ENCODE data around the gene CXCR6. TPM values are rescaled to one million over a fixed set of nuclear protein-coding genes. Genes with fewer than 3 reads are reported as not detected.

CXCR6 gene
- total RNA-seq, 1 experiment from 2014 or later: not detected

DNA sequence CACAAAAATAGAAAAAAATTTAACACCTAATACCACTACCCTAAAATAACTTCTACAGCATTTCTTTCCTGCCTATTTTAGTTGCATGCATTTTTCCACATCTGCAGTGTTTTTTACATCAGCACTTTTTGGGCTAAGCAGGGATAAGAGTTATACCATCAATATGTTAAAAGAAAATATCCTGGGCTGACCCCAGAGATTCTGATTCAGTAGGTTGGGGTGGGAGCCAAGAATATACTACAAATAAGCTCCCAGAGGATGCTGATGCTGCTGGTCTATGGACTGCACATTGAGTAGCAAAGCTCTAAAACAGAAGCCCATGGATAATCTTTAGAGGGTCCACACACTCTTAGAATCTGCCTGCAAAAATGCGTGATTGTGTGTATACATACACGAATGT lies 37.6 kb downstream of the CXCR6 start:
- Mint-ChIP-seq H3K27ac (no peak overlapping the region), H3K36me3 (peaks cover 67% of the 10 kb centered on the region), H3K4me1 (no peaks in the 10 kb centered on the region), H3K27me3 (ENCODE audit: low read depth) (no peaks in the 10 kb centered on the region), H3K4me3 (no peak overlapping the region), H3K9me3 (no peaks in the 10 kb centered on the region)
- ATAC-seq (no peak), DNase-seq (ENCODE audit: low spot score) (no peak)
- POLR2A ChIA-PET: no interaction called here
- TF ChIP-seq ZNF396 (CRISPR knock-in tag; IDR thresholded peaks at IDR 0.05; ENCODE audit: borderline replicate concordance) (no peak), HMGA2 (CRISPR knock-in tag; IDR thresholded peaks at IDR 0.05) (no peak), TEAD4 (CRISPR knock-in tag; IDR thresholded peaks at IDR 0.05) (no peak), GABPB1 (CRISPR knock-in tag; IDR thresholded peaks at IDR 0.05) (no peak), ZBTB21 (CRISPR knock-in tag; IDR thresholded peaks at IDR 0.05; ENCODE audit: borderline replicate concordance) (no peak), E2F1 (CRISPR knock-in tag; IDR thresholded peaks at IDR 0.05) (no peak), ARID4B (CRISPR knock-in tag; IDR thresholded peaks at IDR 0.05; ENCODE audit: borderline replicate concordance) (no peak), CDX4 (CRISPR knock-in tag; IDR thresholded peaks at IDR 0.05; ENCODE audit: borderline replicate concordance) (no peak), JUN (CRISPR knock-in tag; IDR thresholded peaks at IDR 0.05) (no peak), AFF4 (CRISPR knock-in tag; IDR thresholded peaks at IDR 0.05; ENCODE audit: borderline replicate concordance) (no peak), SMAD3 (CRISPR knock-in tag; IDR thresholded peaks at IDR 0.05; ENCODE audit: borderline replicate concordance) (no peak), USF2 (CRISPR knock-in tag; IDR thresholded peaks at IDR 0.05) (no peak), SMAD4 (CRISPR knock-in tag; IDR thresholded peaks at IDR 0.05) (no peak), ZNF121 (CRISPR knock-in tag; IDR thresholded peaks at IDR 0.05) (no peak), FOXJ3 (CRISPR knock-in tag; IDR thresholded peaks at IDR 0.05; ENCODE audit: borderline replicate concordance) (no peak), ZNF416 (CRISPR knock-in tag; IDR thresholded peaks at IDR 0.05) (no peak)
- TF ChIP-seq, protein P1, sequence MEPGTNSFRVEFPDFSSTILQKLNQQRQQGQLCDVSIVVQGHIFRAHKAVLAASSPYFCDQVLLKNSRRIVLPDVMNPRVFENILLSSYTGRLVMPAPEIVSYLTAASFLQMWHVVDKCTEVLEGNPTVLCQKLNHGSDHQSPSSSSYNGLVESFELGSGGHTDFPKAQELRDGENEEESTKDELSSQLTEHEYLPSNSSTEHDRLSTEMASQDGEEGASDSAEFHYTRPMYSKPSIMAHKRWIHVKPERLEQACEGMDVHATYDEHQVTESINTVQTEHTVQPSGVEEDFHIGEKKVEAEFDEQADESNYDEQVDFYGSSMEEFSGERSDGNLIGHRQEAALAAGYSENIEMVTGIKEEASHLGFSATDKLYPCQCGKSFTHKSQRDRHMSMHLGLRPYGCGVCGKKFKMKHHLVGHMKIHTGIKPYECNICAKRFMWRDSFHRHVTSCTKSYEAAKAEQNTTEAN (CRISPR knock-in tag; IDR thresholded peaks at IDR 0.05): no peak
- TF ChIP-seq, protein P2, sequence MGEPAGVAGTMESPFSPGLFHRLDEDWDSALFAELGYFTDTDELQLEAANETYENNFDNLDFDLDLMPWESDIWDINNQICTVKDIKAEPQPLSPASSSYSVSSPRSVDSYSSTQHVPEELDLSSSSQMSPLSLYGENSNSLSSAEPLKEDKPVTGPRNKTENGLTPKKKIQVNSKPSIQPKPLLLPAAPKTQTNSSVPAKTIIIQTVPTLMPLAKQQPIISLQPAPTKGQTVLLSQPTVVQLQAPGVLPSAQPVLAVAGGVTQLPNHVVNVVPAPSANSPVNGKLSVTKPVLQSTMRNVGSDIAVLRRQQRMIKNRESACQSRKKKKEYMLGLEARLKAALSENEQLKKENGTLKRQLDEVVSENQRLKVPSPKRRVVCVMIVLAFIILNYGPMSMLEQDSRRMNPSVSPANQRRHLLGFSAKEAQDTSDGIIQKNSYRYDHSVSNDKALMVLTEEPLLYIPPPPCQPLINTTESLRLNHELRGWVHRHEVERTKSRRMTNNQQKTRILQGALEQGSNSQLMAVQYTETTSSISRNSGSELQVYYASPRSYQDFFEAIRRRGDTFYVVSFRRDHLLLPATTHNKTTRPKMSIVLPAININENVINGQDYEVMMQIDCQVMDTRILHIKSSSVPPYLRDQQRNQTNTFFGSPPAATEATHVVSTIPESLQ (CRISPR knock-in tag; IDR thresholded peaks at IDR 0.05): no peak
- CTCF ChIA-PET: no interaction called here

All from WTC11 (cell line).